HG02759 (cell line): ENCODE data around the gene PJA1.
A peak's percentile ranks its signal among the peaks of the same experiment; 100 is the strongest.

Experiments used
- ATAC-seq: cut with Tn5 transposase; IDR thresholded peaks from one replicate; pipeline ENCODE4 v1.9.1; 2021; ENCODE audit warnings: mild to moderate bottlenecking, moderate library complexity; ENCODE audit not compliant: unreplicated experiment

PJA1 gene

DNA sequence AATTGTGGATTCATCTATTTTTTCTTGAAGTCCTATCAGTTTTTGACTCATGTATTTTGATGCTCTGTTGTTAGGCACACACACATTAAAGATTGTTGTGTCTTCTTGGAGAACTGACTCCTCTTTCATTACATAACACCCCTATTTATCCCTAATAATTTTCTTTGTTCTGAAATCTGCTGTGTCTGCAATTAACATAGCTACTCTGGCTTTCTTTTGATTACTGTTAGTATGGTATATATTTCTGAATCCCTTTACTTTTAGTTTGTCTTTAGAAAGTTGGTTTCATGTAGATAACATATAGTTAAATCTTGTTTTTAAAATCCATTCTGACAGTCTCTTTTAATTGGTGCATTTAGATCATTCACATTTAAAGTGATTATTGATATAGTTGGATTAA, 5.1 kb upstream of the PJA1 start:
- no peak for ATAC-seq

GRCh38 chrX:69163936-69164741, 1.1 kb downstream of the PJA1 start:
- ATAC-seq = peak; percentile 65

DNA sequence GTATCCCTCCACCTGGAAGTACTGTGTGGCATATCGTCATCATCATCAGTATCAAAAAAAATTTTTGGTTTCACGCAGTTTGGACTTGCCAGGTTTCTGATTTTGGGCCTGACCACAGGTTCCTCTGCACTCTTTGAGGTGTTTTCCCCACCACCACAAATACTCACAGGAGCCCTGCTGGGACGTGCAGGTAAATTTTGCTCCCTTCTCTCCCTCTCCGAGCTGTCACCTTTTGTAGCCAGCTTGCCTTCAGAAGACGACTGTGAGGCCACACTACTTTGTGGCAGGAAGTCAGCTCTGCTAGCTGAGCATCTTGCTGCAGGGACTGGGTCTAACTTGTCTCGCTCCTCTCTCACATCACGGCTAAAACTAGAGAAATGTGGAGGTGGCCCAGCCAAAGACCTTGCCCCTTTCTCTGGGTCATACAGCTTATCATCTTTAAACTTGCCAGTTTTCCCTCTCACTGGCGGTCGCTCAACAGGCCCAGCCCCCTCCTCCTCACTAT, 2.8 kb downstream of the PJA1 start:
- ATAC-seq = no peak

DNA sequence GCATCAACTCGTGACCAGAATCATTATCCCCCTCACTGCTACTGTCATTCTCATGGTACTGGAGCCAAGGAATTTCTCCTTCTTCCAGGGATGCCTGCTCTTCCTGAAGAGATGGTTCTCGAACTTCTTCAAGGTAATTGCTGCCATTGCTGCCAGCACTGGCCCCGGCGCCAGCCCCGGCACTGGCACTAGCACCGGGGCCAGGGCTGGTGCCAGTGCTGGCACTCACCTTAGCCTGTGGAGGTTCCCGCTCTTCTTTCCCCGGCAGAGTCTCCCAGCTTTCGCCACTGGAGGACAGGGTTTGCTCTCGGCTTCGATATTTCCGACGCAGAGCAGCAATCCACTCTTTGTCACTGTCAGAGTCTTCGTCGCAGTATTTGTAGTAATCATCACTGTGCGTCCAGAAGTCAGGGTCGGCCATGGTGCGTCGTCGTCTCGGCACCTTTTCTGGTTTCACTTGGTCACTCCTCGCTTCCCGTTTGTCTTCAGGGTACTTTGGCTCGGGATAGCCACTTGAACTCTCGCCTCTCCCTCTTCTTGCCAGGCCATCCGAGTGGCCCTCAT, 3.4 kb downstream of the PJA1 start:
- no peak for ATAC-seq

DNA sequence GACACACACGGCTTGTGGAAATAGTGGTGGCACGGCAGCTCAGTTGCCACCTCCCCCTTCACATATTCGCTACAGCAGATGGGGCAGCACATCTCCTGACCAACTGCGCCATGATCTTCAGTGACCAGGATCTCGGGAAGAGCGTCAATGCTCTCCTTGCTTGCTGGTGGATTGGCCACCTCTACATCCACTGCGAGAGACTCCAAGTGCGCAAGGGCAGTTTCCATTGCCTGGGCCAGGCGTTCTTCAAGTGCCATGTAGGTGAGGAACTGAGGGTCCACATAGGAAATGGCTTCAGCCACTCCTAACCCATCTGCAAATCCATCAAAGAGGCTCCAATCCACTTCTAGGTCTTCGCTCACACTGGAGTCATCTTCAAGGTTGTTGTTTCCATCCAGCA, 3.9 kb downstream of the PJA1 start:
- no peak for ATAC-seq

DNA sequence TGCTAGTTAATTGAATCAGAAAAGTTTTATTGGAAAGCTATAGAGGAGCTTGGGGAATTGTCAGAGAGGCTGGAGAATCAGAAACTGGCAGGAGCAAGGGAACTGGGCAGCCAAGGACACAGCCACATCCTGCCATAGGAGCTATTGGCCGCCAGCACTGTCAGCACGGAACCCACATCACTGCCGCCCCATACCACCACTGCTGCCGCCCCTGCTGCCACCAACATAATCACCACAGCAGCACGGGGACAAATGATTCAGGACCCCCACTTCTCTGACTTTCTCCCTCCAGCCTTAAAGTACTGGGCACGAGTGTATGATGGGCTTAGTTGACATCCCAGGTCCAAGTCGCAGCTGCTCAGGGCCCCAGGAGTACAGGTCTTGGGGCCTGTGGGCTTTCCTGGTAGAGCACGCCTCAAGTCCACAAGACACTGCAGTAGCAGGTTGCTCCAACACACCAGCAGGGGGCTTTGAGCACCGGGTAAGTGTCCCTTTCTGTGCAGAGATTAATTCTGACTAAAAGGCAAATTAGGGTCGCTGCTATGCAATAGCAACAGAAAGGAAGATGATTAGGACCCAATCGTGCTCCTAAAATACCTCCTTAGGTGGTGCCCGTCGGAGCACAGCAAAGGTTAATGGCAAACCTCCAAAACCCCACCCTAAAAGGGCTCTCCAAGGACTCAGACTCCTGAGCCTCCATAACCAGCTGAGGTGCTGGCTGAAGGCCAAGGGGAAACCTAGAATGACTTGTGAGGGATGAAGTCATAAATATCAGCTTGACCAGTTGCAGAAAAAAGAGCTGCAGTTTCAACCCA, 6.9 kb downstream of the PJA1 start:
- peak; percentile 98 for ATAC-seq

DNA sequence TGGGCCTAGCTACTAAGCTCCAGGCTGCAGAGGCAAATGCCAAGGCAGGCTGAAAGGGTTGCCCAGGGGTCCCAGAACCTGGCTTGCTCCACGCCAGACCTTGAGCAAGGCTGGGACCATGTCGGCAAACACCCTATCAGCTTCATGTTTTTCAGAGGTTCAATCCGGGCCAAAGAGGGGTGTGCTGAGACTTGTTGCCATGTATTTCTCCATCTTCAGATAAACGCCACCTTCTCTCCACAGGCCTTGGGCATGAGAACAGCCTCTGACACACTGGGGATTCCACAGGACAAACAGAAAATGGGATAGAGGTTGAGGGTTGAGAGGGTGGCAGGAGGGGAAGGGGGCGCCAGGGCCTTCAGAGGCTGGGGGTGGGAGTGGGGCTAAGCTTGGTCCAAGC, 8.6 kb downstream of the PJA1 start:
- no peak for ATAC-seq

DNA sequence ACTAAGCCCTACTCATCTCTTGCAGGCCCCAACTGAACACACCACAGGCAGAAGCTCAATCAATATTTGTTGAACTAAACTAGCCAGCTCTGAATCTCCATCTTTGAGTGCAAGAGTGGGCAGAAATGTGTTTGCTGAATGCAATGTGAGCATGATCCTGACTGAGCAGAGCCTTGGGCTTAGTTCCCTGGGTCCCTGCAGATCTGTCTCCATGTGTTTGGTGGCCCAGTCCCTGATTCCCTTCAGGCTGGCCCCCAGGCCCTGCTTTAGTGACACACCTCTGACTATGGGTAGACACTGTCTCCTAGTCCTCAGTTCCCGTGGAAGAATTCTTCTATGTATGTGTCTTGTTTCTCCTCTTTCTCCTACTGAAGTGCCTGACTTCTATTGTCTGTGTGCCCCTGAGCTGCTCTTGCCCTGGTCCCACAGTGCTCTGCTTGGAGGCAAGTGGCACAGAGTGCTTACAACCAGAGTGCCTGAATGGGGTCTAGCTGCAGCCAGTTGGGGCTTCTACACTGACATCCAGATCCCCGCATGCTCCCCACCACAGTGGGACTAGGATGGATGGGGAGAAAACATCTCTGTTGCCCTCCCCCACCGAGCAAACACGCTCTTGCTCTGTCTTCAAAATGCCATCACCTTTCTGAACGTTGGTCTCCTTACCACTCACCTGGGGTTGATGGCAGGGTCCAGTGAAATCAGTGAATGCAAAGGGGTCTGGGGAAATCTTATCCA, 9.3 kb downstream of the PJA1 start:
- no peak for ATAC-seq

GRCh38 chrX:69154051-69154450, 11.2 kb downstream of the PJA1 start:
- ATAC-seq = no peak

GRCh38 chrX:69153060-69153730, 12.1 kb downstream of the PJA1 start:
- ATAC-seq = no peak

DNA sequence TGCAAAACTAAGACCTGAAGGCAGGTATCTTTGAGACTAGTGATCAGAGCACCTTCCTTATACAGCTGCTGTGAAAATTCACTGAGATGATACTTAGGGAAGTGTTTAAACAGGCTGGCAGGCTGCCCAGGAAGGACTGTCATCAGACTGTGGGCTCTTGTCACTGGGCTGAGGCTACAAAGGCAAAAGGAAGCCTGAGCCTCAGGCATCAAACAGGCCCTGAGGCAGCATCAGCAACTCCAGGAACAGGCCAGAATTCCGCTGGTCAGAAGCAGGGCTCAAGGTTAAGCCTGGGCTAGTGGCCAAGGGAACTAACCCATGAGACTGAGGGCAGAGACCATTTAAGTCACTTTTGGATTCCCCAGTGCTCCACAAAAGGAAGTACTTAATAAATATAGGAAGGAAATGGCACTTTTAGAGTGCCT, 12.8 kb downstream of the PJA1 start:
- ATAC-seq = no peak

- no peak for ATAC-seq
These were observed 13.4 kb downstream of the PJA1 start for GRCh38 chrX:69151866-69152284.

DNA sequence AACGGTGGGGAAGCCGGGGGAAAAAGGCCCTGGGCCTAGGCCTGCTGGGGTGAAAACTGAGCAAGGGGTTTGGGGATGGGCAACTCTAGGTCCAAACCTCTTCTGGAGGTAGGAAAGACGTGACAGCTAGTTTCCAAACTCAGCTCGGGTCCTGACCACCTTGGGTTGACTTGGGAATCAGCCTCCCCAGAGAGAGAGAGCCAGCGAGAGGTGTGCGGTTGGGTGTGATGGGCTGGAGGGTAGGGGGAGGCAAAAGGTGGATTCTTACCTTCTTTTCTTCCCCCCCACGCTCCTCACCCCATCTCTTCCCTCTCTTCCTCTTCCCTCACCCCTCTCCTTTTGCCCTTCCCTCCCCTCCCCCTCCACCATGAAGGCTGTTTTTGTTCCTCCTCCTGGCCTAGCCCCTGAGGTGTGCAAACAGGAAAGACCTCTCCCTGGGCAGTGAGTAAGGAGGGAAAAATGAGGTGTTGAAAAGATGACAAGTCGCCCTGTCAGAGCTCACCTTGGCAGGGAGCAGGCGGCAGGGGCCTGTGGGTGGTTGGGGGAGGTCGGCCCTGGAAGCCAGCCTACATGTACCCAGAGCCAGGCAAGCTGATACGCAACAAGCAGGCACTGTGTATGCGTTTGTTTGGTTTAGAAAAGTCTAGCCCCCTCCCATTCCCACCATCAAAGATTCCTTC, 14.8 kb downstream of the PJA1 start:
- ATAC-seq = no peak

GRCh38 chrX:69149466-69150280, 15.6 kb downstream of the PJA1 start:
- ATAC-seq = no peak

GRCh38 chrX:69148946-69149345, 16.3 kb downstream of the PJA1 start:
- ATAC-seq = no peak

DNA sequence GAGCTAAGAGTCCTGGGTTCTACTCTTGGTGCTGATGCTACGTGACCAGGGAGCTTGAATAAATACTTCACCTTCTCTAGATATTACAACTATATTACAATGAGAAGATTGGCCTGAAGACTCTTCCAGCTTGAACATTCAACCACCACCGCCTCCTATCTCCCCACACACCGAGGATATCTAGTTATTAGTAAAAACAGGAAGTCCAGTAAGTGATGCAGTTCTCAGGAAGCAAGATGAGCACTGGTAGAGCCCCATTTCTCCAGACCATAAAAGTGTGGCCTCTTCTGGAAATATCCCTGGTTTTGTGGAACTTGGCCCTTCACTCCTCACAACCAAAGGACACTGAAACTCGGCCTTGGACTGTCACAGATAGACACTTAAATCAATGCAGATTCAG, 18.5 kb downstream of the PJA1 start:
- ATAC-seq = no peak

DNA sequence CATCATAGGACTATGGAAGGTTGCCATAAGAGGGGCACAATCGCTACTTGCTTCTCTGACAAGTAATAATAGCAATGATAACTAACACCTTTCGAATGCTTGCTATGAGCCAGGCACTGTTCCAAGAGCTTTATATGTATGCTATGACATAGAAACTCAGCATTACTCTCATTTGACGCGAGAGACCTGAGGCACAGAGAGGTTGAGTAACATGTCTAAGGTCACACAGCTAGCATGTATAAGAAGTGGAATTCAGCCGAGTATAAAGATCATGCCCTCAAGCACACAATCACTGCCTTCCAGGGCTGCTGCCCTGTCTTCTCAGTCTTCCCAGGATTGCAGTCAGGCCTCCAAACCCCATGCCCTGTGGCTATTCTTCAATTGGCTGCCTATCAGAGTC, 19.5 kb downstream of the PJA1 start:
- ATAC-seq = no peak

DNA sequence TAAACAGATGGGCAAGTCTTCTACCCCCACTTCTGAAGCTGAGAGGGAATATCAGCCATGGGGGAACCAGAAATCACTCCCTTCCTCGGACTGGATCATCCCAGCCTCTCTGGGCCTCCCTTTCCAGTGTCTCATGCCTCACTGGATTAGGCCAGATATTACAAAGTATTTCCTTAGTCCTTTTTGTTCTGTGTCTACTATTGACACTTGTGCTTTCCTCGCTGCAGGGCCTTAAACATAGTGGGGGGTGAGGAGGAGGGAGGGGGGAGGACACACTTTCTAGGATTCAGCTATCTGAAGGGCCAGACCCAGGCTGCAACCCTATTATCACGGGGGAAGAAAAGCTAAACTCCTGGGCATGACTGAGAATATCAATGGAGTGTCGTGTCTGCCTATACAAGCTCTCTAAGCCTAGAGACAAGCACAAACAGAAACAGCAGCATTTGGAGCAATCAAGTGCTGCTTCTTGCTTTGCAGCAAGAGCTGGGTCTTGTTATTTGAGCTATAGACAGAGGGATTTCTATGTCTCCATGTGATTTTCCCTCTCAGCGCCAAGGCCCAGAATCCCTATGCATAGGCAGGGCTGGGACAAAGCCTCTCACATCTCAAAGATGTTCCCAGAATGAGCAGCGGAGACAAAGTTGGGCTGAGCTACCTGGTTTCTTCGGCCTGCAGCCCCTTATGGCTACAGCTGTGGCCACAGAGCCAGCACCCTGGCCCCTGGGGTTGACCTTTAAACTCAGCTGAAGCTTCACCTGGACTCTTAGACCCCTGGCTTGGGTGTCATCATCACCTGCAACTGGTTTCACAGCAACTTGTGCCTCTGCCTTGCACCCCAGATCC, 20.2 kb downstream of the PJA1 start:
- ATAC-seq = no peak
